SK-N-MC (cell line): Measurements from ENCODE around the gene XXYLT1.

Source experiments
- EZH2 ChIP-seq: fragments of 200-600 bp; sonication (generic); IDR thresholded peaks from one replicate; pipeline ENCODE4 v1.6.1; 2017; ENCODE audit warnings: antibody characterized with exemption
- FOXP2 ChIP-seq: optimal IDR thresholded peaks from 2 replicates; pipeline ENCODE3; 2011; ENCODE audit warnings: mild to moderate bottlenecking, moderate library complexity; ENCODE audit not compliant: insufficient read depth; ENCODE audit errors: extremely low read length, control extremely low read depth
- POLR2AphosphoS5 ChIP-seq: IDR thresholded peaks from 2 replicates; pipeline ENCODE4 v1.6.1; 2012; ENCODE audit warnings: mild to moderate bottlenecking, low read depth, low read length, borderline replicate concordance

- no peak for TF ChIP-seq FOXP2
- no peak for TF ChIP-seq EZH2
- no peak for TF ChIP-seq POLR2AphosphoS5
Observed at GRCh38 chr3:195213639-195214315, 57.2 kb downstream of the XXYLT1 start.
